Neural cell (in vitro differentiated cells): ENCODE measurements around the gene EIF2AK2. TPM values are rescaled to one million over a fixed set of nuclear protein-coding genes. Genes with fewer than 3 reads are reported as not detected.

Source experiments
- H2AFZ ChIP-seq: fragments of 200-600, 300-800 bp; sonication (generic), shearing (Covaris generic); 2 replicates; pipeline ENCODE4 v1.6.0; 2014; ENCODE audit warnings: low read depth, mild to moderate bottlenecking, antibody characterized with exemption, low read length, moderate library complexity
- H3F3A ChIP-seq: fragments of 200-600 bp; shearing (Covaris generic); 2 replicates; pipeline ENCODE4 v1.6.1; 2016; ENCODE audit warnings: mild to moderate bottlenecking, moderate library complexity, mixed read lengths, antibody characterized with exemption, low read length; ENCODE audit not compliant: insufficient read depth, poor library complexity, severe bottlenecking
- H3K27ac ChIP-seq: fragments of 200-600, 300-800 bp; sonication (generic), shearing (Covaris generic); 2 replicates; pipeline ENCODE4 v1.5.1; 2014; ENCODE audit warnings: mild to moderate bottlenecking, low read length, moderate library complexity
- H3K27me3 ChIP-seq: fragments of 300-800, 200-600 bp; sonication (generic), shearing (Covaris generic); 2 replicates; pipeline ENCODE4 v1.6.0; 2014; ENCODE audit warnings: mild to moderate bottlenecking, low read depth, low read length, moderate library complexity; ENCODE audit not compliant: insufficient read depth
- H3K36me3 ChIP-seq: fragments of 300-800, 200-600 bp; sonication (generic), shearing (Covaris generic); 2 replicates; pipeline ENCODE4 v1.5.1; 2014; ENCODE audit warnings: mild to moderate bottlenecking, antibody characterized with exemption, low read length, moderate library complexity; ENCODE audit not compliant: insufficient read depth
- H3K4me2 ChIP-seq: fragments of 300-800, 200-600 bp; sonication (generic), shearing (Covaris generic); 2 replicates; pipeline ENCODE4 v1.6.0; 2014; ENCODE audit warnings: mild to moderate bottlenecking, low read length
- H3K4me3 ChIP-seq: fragments of 300-800, 200-600 bp; sonication (generic), shearing (Covaris generic); 2 replicates; pipeline ENCODE4 v1.5.1; 2014; ENCODE audit warnings: mild to moderate bottlenecking, low read length, moderate library complexity
- H3K79me2 ChIP-seq: fragments of 200-600 bp; shearing (Covaris generic); replicated peaks from 2 replicates; pipeline ENCODE4 v1.6.0; 2014; ENCODE audit warnings: mild to moderate bottlenecking, low read length, moderate library complexity; ENCODE audit not compliant: insufficient read depth
- H3K9ac ChIP-seq: fragments of 300-800, 200-600 bp; sonication (generic), shearing (Covaris generic); 2 replicates; pipeline ENCODE4 v1.6.1; 2016; ENCODE audit warnings: mild to moderate bottlenecking, low read length, mixed read lengths
- H3K9me2 ChIP-seq: fragments of 200-600 bp; shearing (Covaris generic); 2 replicates; pipeline ENCODE4 v1.6.1; 2016; ENCODE audit warnings: mild to moderate bottlenecking, low read length, mixed read lengths; ENCODE audit not compliant: insufficient read depth
- H3K9me3 ChIP-seq: fragments of 200-600, 300-800 bp; sonication (generic), shearing (Covaris generic); 2 replicates; pipeline ENCODE4 v1.6.1; 2016; ENCODE audit warnings: mild to moderate bottlenecking, mixed run types, low read length, moderate library complexity, mixed read lengths
- H4K20me1 ChIP-seq: fragments of 200-600 bp; shearing (Covaris generic); 2 replicates; pipeline ENCODE4 v1.6.1; 2016; ENCODE audit warnings: mild to moderate bottlenecking, mixed run types; ENCODE audit not compliant: insufficient read depth
- CTCF ChIP-seq: fragments of 450-650 bp; IDR thresholded peaks from 2 replicates; pipeline ENCODE4 v1.5.1; 2014; ENCODE audit warnings: antibody characterized with exemption, mild to moderate bottlenecking, moderate library complexity; ENCODE audit not compliant: poor library complexity, severe bottlenecking
- EP300 ChIP-seq: fragments of 450-650 bp; conservative IDR thresholded peaks from 2 replicates; pipeline ENCODE4 v1.6.1; 2014; ENCODE audit warnings: antibody characterized with exemption, mild to moderate bottlenecking, moderate library complexity; ENCODE audit not compliant: poor library complexity, severe bottlenecking
- EZH2 ChIP-seq: fragments of 200-600, 300-800 bp; shearing (Covaris generic), sonication (generic); IDR thresholded peaks from 2 replicates; pipeline ENCODE4 v1.6.1; 2014; ENCODE audit warnings: antibody characterized with exemption, low read length, borderline replicate concordance, mild to moderate bottlenecking; ENCODE audit not compliant: insufficient read depth, poor library complexity, severe bottlenecking
- MXI1 ChIP-seq: fragments of 450-650 bp; conservative IDR thresholded peaks from 2 replicates; pipeline ENCODE4 v1.6.1; 2014; ENCODE audit warnings: antibody characterized with exemption, mild to moderate bottlenecking; ENCODE audit not compliant: poor library complexity, severe bottlenecking
- POLR2AphosphoS5 ChIP-seq: IDR thresholded peaks from 2 replicates; pipeline ENCODE4 v1.6.1; 2012
- RAD21 ChIP-seq: fragments of 450-650 bp; conservative IDR thresholded peaks from 2 replicates; pipeline ENCODE4 v1.6.1; 2014; ENCODE audit warnings: antibody characterized with exemption, mild to moderate bottlenecking, moderate library complexity
- SMC3 ChIP-seq: fragments of 450-650 bp; conservative IDR thresholded peaks from 2 replicates; pipeline ENCODE4 v1.6.1; 2014; ENCODE audit warnings: antibody characterized with exemption, mild to moderate bottlenecking, moderate library complexity; ENCODE audit not compliant: poor library complexity
- TAF1 ChIP-seq: IDR thresholded peaks from 2 replicates; pipeline ENCODE4 v1.6.1; 2012; ENCODE audit warnings: low read depth
- polyA plus RNA-seq: library from polyadenylated mRNA; depleted of rRNA; stranded (reverse); fragments of >200 nt; gene quantifications from 2 replicates; pipeline ENCODE4 v1.2.3, GENCODE V29; 2014
- TF ChIP-seq, protein P1 (sequence below): IDR thresholded peaks from 2 replicates; pipeline ENCODE4 v1.6.1; 2012; ENCODE audit warnings: borderline replicate concordance

The EIF2AK2 gene
- polyA plus RNA-seq, 1 donor from 2014 or later, result 2.5 TPM

GRCh38 chr2:37146062-37146461, 10.7 kb downstream of the EIF2AK2 start:
- Histone ChIP-seq H3K4me2 (no peak overlapping the region), H3K4me3 (no peak overlapping the region)

GRCh38 chr2:37143974-37144373, 12.8 kb downstream of the EIF2AK2 start:
- TF ChIP-seq SMC3, result no peak
- no peak for TF ChIP-seq POLR2AphosphoS5
- no peak for TF ChIP-seq RAD21
- TF ChIP-seq MXI1, result no peak
- H3F3A ChIP-seq, result no peaks in the 10 kb centered on the region
- H4K20me1 ChIP-seq, result no peaks in the 10 kb centered on the region
- H3K9me3 ChIP-seq, result no peaks in the 10 kb centered on the region
- no peaks in the 10 kb centered on the region for H3K27me3 ChIP-seq
- no peak overlapping the region for H2AFZ ChIP-seq
- H3K79me2 ChIP-seq, result no peaks in the 10 kb centered on the region
- H3K36me3 ChIP-seq, result no peaks in the 10 kb centered on the region
- H3K9ac ChIP-seq, result no peak overlapping the region
- H3K4me2 ChIP-seq, result no peak overlapping the region
- no peaks in the 10 kb centered on the region for H3K9me2 ChIP-seq
- H3K4me3 ChIP-seq, result no peak overlapping the region
- H3K27ac ChIP-seq, result no peak overlapping the region

More at GRCh38 chr2:37146062-37146461, 10.7 kb downstream of the EIF2AK2 start:
- H3K9ac ChIP-seq, result no peak overlapping the region
- no peaks in the 10 kb centered on the region for H3F3A ChIP-seq
- H3K79me2 ChIP-seq, result no peaks in the 10 kb centered on the region
- H4K20me1 ChIP-seq, result no peaks in the 10 kb centered on the region
- no peaks in the 10 kb centered on the region for H3K9me3 ChIP-seq
- no peaks in the 10 kb centered on the region for H3K36me3 ChIP-seq
- H3K9me2 ChIP-seq, result no peaks in the 10 kb centered on the region
- no peak overlapping the region for H3K27ac ChIP-seq
- TF ChIP-seq, protein P1, sequence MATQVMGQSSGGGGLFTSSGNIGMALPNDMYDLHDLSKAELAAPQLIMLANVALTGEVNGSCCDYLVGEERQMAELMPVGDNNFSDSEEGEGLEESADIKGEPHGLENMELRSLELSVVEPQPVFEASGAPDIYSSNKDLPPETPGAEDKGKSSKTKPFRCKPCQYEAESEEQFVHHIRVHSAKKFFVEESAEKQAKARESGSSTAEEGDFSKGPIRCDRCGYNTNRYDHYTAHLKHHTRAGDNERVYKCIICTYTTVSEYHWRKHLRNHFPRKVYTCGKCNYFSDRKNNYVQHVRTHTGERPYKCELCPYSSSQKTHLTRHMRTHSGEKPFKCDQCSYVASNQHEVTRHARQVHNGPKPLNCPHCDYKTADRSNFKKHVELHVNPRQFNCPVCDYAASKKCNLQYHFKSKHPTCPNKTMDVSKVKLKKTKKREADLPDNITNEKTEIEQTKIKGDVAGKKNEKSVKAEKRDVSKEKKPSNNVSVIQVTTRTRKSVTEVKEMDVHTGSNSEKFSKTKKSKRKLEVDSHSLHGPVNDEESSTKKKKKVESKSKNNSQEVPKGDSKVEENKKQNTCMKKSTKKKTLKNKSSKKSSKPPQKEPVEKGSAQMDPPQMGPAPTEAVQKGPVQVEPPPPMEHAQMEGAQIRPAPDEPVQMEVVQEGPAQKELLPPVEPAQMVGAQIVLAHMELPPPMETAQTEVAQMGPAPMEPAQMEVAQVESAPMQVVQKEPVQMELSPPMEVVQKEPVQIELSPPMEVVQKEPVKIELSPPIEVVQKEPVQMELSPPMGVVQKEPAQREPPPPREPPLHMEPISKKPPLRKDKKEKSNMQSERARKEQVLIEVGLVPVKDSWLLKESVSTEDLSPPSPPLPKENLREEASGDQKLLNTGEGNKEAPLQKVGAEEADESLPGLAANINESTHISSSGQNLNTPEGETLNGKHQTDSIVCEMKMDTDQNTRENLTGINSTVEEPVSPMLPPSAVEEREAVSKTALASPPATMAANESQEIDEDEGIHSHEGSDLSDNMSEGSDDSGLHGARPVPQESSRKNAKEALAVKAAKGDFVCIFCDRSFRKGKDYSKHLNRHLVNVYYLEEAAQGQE, result no peak
- TF ChIP-seq CTCF (no peak), SMC3 (no peak), POLR2AphosphoS5 (no peak), EZH2 (no peak), TAF1 (no peak), MXI1 (no peak), EP300 (no peak)
- H3K27me3 ChIP-seq, result no peaks in the 10 kb centered on the region
- no peak overlapping the region for H2AFZ ChIP-seq

DNA sequence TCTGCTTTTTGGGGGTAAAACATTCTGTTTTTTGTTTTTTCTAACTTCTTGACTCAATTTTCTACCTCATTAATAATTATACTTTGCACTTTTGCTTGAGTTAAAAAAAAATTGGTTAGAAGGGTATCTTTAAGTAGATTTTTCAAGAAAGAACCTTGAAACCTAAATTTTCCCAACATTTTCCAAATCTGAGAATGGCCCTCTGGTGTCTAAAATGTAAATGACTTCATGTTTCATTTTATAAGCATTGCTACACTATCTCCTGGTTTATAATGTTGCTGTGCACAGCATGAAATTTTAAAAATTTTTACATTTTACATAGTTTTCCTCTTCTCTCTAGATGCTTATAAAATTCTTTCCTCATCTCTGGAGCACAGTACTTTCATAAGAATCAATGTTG, 14.2 kb downstream of the EIF2AK2 start:
- Histone ChIP-seq H3K4me3 (no peak overlapping the region), H3K4me2 (no peak overlapping the region), H4K20me1 (no peaks in the 10 kb centered on the region), H3K9me3 (no peaks in the 10 kb centered on the region), H3K27me3 (no peaks in the 10 kb centered on the region), H3K36me3 (no peaks in the 10 kb centered on the region), H3K79me2 (no peaks in the 10 kb centered on the region), H3K9ac (no peak overlapping the region), H3F3A (no peaks in the 10 kb centered on the region), H2AFZ (no peak overlapping the region), H3K9me2 (no peaks in the 10 kb centered on the region), H3K27ac (no peak overlapping the region)
- TF ChIP-seq RAD21 (no peak), SMC3 (no peak)
